Cardiac muscle cell (in vitro differentiated cells and primary cell): ENCODE results near the gene LHX2. TPM values are rescaled to one million over a fixed set of nuclear protein-coding genes. Genes with fewer than 3 reads are reported as not detected.

Source experiments
- DNase-seq, 2 donors: peaks; one replicate each; pipeline versions ENCODE4 v3.0.0 to v3.0.0-alpha.2; 2010 to 2017; ENCODE audit warnings: low read depth in 1 of 2, low spot score in 1 of 2
- H3K27ac ChIP-seq: fragments of 200-600 bp; sonication (generic); 2 replicates; pipeline ENCODE4 v1.5.1; 2016
- H3K27me3 ChIP-seq: fragments of 200-600 bp; sonication (generic); 2 replicates; pipeline ENCODE4 v1.6.0; 2016; ENCODE audit warnings: control low read depth
- H3K36me3 ChIP-seq: fragments of 200-600 bp; sonication (generic); 2 replicates; pipeline ENCODE4 v1.5.1; 2016; ENCODE audit warnings: control low read depth
- H3K4me1 ChIP-seq: fragments of 200-600 bp; sonication (generic); 2 replicates; pipeline ENCODE4 v1.8.1; 2017; ENCODE audit warnings: low read depth, mild to moderate bottlenecking, mixed run types
- H3K4me3 ChIP-seq: fragments of 200-600 bp; sonication (generic); 2 replicates; pipeline ENCODE4 v1.5.1; 2016; ENCODE audit warnings: mild to moderate bottlenecking
- H3K9me3 ChIP-seq: fragments of 200-600 bp; sonication (generic); 2 replicates; pipeline ENCODE4 v1.5.1; 2017; ENCODE audit warnings: low read depth, mild to moderate bottlenecking, control low read depth
- CTCF ChIP-seq: IDR thresholded peaks from 2 replicates; pipeline ENCODE4 v1.5.1; 2012; ENCODE audit warnings: low read depth, mild to moderate bottlenecking, low read length
- polyA plus RNA-seq: library from polyadenylated mRNA; unstranded; fragments of >200 nt; fragmentation: Nextera tagmentation; extraction: Ambion mirVana; gene quantifications from 2 replicates; pipeline ENCODE4 v1.2.1, GENCODE V29; 2016
- total RNA-seq: library from RNA; depleted of rRNA; stranded (reverse); fragments of >200 nt; gene quantifications from 2 replicates; pipeline ENCODE4 v1.2.3, GENCODE V29; 2016

LHX2 gene
- total and polyA plus RNA-seq, 2 experiments from 2014 or later: 0.60 to 1.3 TPM

GRCh38 chr9:123997665-123998277, 13.8 kb upstream of the LHX2 start:
- no peak overlapping the region for H3K27ac ChIP-seq
- H3K9me3 ChIP-seq: no peaks in the 10 kb centered on the region
- TF ChIP-seq CTCF: no peak
- no peak overlapping the region for H3K4me3 ChIP-seq
- H3K4me1 ChIP-seq: no peaks in the 10 kb centered on the region
- peak in 1 of 2 donors; percentile 41 for DNase-seq
- H3K27me3 ChIP-seq: peaks cover 91% of the 10 kb centered on the region
- H3K36me3 ChIP-seq: no peaks in the 10 kb centered on the region

GRCh38 chr9:123998278-123998925, 13.2 kb upstream of the LHX2 start:
- H3K4me3 ChIP-seq: no peak overlapping the region
- no peaks in the 10 kb centered on the region for H3K4me1 ChIP-seq
- H3K9me3 ChIP-seq: no peaks in the 10 kb centered on the region
- DNase-seq: no peak
- no peak overlapping the region for H3K27ac ChIP-seq
- H3K27me3 ChIP-seq: peaks cover 97% of the 10 kb centered on the region
- TF ChIP-seq CTCF: no peak
- no peaks in the 10 kb centered on the region for H3K36me3 ChIP-seq

- TF ChIP-seq CTCF: no peak
- Histone ChIP-seq H3K4me3 (peak overlapping the region; percentile 14), H3K27me3 (peaks cover 98% of the 10 kb centered on the region), H3K9me3 (no peaks in the 10 kb centered on the region), H3K27ac (no peak overlapping the region), H3K4me1 (no peaks in the 10 kb centered on the region), H3K36me3 (no peaks in the 10 kb centered on the region)
- no peak for DNase-seq
These were observed 12.5 kb upstream of the LHX2 start for GRCh38 chr9:123998970-123999621.

GRCh38 chr9:123999661-124000060, 11.9 kb upstream of the LHX2 start:
- peak overlapping the region; percentile 15 for H3K4me3 ChIP-seq
- no peaks in the 10 kb centered on the region for H3K36me3 ChIP-seq
- no peak for DNase-seq
- H3K27me3 ChIP-seq: peaks cover 98% of the 10 kb centered on the region
- H3K4me1 ChIP-seq: no peaks in the 10 kb centered on the region
- H3K9me3 ChIP-seq: no peaks in the 10 kb centered on the region
- no peak for TF ChIP-seq CTCF
- no peak overlapping the region for H3K27ac ChIP-seq

- no peak for TF ChIP-seq CTCF
- H3K27ac ChIP-seq: no peak overlapping the region
- H3K36me3 ChIP-seq: no peaks in the 10 kb centered on the region
- no peak for DNase-seq
- H3K27me3 ChIP-seq: peaks cover 98% of the 10 kb centered on the region
- H3K9me3 ChIP-seq: no peaks in the 10 kb centered on the region
- H3K4me1 ChIP-seq: no peaks in the 10 kb centered on the region
- H3K4me3 ChIP-seq: peak overlapping the region; percentile 15
These were observed 11.3 kb upstream of the LHX2 start for GRCh38 chr9:124000161-124000783.
